Metanephros (tissue), 1 donor: Measurements from ENCODE around the gene OR4X2. TPM values are rescaled to one million over a fixed set of nuclear protein-coding genes. Genes with fewer than 3 reads are reported as not detected.

Experiments
- total RNA-seq: library from RNA; depleted of rRNA; stranded (reverse); fragments of >200 nt; gene quantifications from one replicate; pipeline ENCODE4 v1.2.3, GENCODE V29; 2014

Gene OR4X2
- total RNA-seq = not detected

GRCh38 chr11:48244804-48245203 lies at the start of gene OR4X2:
OR4X2 (plus strand) TSS chr11:48245104; CDS start chr11:48245104, 0 bp downstream.

GRCh38 chr11:48216510-48216909 lies 28.4 kb upstream of the OR4X2 start, which contains the start of gene OR4B1:
OR4B1 (plus strand) TSS chr11:48216810; CDS start chr11:48216810, 0 bp downstream.

GRCh38 chr11:48263423-48263911 lies 18.6 kb downstream of the OR4X2 start, which contains the start of gene OR4X1:
OR4X1 (plus strand) TSS chr11:48263861; CDS start chr11:48263861, 0 bp downstream.

Other genes starting within 250 kb of the OR4X2 start
- gene OR4B1, start 28.3 kb upstream of the OR4X2 start, total RNA-seq = not detected
- not detected for gene OR4X1, start 18.8 kb downstream of the OR4X2 start, total RNA-seq
- gene OR4S1, start 61.1 kb downstream of the OR4X2 start, total RNA-seq = not detected
- gene OR4C3, start 79.8 kb downstream of the OR4X2 start, total RNA-seq = not detected
- gene OR4C5, start 121.4 kb downstream of the OR4X2 start, total RNA-seq = not detected
- not detected for gene OR4A47, start 243.7 kb downstream of the OR4X2 start, total RNA-seq